Loucy (cell line): ENCODE data around the gene ZBTB20.

ENCODE experiments used
- EZH2phosphoT487 ChIP-seq: fragments of 200-600 bp; IDR thresholded peaks from 2 replicates; pipeline ENCODE4 v1.6.1; 2018; ENCODE audit warnings: antibody characterized with exemption, mild to moderate bottlenecking, moderate library complexity, borderline replicate concordance
- TF ChIP-seq, protein P1 (sequence below): fragments of 200-600 bp; sonication (generic); conservative IDR thresholded peaks from 2 replicates; pipeline ENCODE4 v1.5.1; 2014; ENCODE audit warnings: mild to moderate bottlenecking, antibody characterized with exemption, low read length

DNA sequence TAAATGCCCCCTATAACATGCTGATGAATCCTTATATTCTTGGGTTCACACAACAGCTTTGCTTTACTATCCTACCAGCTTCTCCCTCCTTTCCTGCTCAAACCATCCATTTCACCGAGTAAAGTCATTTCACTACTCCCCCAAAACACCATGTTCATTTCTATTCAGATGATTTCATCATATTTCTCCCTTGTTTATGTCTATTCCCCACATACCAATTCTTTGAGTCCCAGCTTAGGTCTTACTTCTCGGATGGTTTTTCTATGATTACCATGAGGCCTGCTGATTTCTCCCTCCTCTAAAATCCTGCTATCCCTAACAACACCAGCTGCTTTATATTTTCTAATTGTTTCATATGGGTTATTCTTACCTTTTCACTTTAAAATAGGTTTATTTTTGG, 621.8 kb downstream of the ZBTB20 start:
- TF ChIP-seq, protein P1, sequence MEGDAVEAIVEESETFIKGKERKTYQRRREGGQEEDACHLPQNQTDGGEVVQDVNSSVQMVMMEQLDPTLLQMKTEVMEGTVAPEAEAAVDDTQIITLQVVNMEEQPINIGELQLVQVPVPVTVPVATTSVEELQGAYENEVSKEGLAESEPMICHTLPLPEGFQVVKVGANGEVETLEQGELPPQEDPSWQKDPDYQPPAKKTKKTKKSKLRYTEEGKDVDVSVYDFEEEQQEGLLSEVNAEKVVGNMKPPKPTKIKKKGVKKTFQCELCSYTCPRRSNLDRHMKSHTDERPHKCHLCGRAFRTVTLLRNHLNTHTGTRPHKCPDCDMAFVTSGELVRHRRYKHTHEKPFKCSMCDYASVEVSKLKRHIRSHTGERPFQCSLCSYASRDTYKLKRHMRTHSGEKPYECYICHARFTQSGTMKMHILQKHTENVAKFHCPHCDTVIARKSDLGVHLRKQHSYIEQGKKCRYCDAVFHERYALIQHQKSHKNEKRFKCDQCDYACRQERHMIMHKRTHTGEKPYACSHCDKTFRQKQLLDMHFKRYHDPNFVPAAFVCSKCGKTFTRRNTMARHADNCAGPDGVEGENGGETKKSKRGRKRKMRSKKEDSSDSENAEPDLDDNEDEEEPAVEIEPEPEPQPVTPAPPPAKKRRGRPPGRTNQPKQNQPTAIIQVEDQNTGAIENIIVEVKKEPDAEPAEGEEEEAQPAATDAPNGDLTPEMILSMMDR = no peak
- no peak for TF ChIP-seq EZH2phosphoT487
